IMR-90 (cell line): ENCODE data around the gene MFN1. TPM values are rescaled to one million over a fixed set of nuclear protein-coding genes. Genes with fewer than 3 reads are reported as not detected.

ENCODE experiments used
- ATAC-seq: fragments of 200-7000 bp; cut with Tn5 transposase; 2 replicates; pipeline ENCODE4 v1.9.1; 2020; ENCODE audit warnings: low read depth, mild to moderate bottlenecking, moderate library complexity
- BruUV-seq: library from RNA; stranded (reverse); fragments of 400-500 nt; replicated peaks from 2 replicates; lab custom pipeline; 2021; lab: Mats Ljungman, UMichigan
- CTCF ChIA-PET: fragments of 300-600 bp; formaldehyde crosslinking; extraction: SDS; loops from one replicate; lab custom pipeline; 2021; ENCODE audit warnings: antibody characterized with exemption; lab: Yijun Ruan, JAX
- POLR2A ChIA-PET: fragments of 300-600 bp; sonication (Branson Sonifier 250); formaldehyde crosslinking; loops from one replicate; lab custom pipeline; 2022; ENCODE audit warnings: antibody characterized with exemption; ENCODE audit not compliant: unreplicated experiment; lab: Charles Lee
- DNase-seq: peaks from one replicate; pipeline ENCODE4 v3.0.0; 2013
- H2AFZ ChIP-seq: replicated peaks from 2 replicates; pipeline ENCODE3; 2013; ENCODE audit warnings: low read length, mild to moderate bottlenecking; ENCODE audit not compliant: poor library complexity
- H2AK5ac ChIP-seq: 2 replicates; pipeline ENCODE4 v1.6.1; 2013; ENCODE audit warnings: low read depth, low read length, inconsistent platforms
- H2AK9ac ChIP-seq: replicated peaks from 2 replicates; pipeline ENCODE3; 2013; ENCODE audit warnings: mild to moderate bottlenecking, low read depth, low read length, moderate library complexity; ENCODE audit not compliant: poor library complexity
- H2BK120ac ChIP-seq: 2 replicates; pipeline ENCODE4 v1.6.1; 2013; ENCODE audit warnings: low read depth, low read length, inconsistent platforms
- H2BK15ac ChIP-seq: 3 replicates; pipeline ENCODE4 v1.6.1; 2013; ENCODE audit warnings: low read depth, low read length, inconsistent platforms
- H2BK20ac ChIP-seq: 2 replicates; pipeline ENCODE4 v1.6.1; 2013; ENCODE audit warnings: low read depth, mild to moderate bottlenecking, inconsistent platforms, low read length, moderate library complexity
- H2BK5ac ChIP-seq: 2 replicates; pipeline ENCODE4 v1.6.1; 2013; ENCODE audit warnings: mild to moderate bottlenecking, low read depth, low read length, inconsistent platforms; ENCODE audit not compliant: poor library complexity, severe bottlenecking
- H3K14ac ChIP-seq: replicated peaks from 2 replicates; pipeline ENCODE4 v1.6.1; 2013; ENCODE audit warnings: low read depth, low read length, inconsistent platforms
- H3K18ac ChIP-seq: 2 replicates; pipeline ENCODE4 v1.6.1; 2013; ENCODE audit warnings: low read depth, low read length, control low read depth
- H3K23ac ChIP-seq: 2 replicates; pipeline ENCODE4 v1.6.1; 2013; ENCODE audit warnings: low read depth, low read length, inconsistent platforms
- H3K27ac ChIP-seq: 2 replicates; pipeline ENCODE4 v1.5.1; 2013; ENCODE audit warnings: mild to moderate bottlenecking, control low read depth, low read length; ENCODE audit not compliant: insufficient read depth
- H3K27me3 ChIP-seq: 2 replicates; pipeline ENCODE4 v1.6.1; 2013; ENCODE audit warnings: low read length; ENCODE audit not compliant: control insufficient read depth, insufficient read depth
- H3K36me3 ChIP-seq: 2 replicates; pipeline ENCODE4 v1.6.1; 2013; ENCODE audit warnings: low read length, mixed read lengths; ENCODE audit not compliant: control insufficient read depth, insufficient read depth
- H3K4ac ChIP-seq: 2 replicates; pipeline ENCODE4 v1.6.1; 2013; ENCODE audit warnings: low read depth, low read length, inconsistent platforms
- H3K4me1 ChIP-seq: 2 replicates; pipeline ENCODE4 v1.6.1; 2013; ENCODE audit warnings: low read length, mixed read lengths; ENCODE audit not compliant: control insufficient read depth, insufficient read depth
- H3K4me2 ChIP-seq: 2 replicates; pipeline ENCODE4 v1.6.1; 2013; ENCODE audit warnings: low read depth, mild to moderate bottlenecking, control low read depth, low read length, moderate library complexity
- H3K4me3 ChIP-seq: 2 replicates; pipeline ENCODE4 v1.5.1; 2013; ENCODE audit warnings: low read depth, mild to moderate bottlenecking, control low read depth, low read length, moderate library complexity; ENCODE audit not compliant: insufficient read depth
- H3K56ac ChIP-seq: 2 replicates; pipeline ENCODE4 v1.6.1; 2013; ENCODE audit warnings: low read length, inconsistent platforms; ENCODE audit not compliant: insufficient read depth; ENCODE audit errors: extremely low read depth
- H3K79me1 ChIP-seq, 2 experiments: 2 replicates each; pipeline ENCODE4 v1.6.1; 2013; ENCODE audit warnings: low read length in 2 of 2, inconsistent platforms in 1 of 2, low read depth in 1 of 2
- H3K9ac ChIP-seq: 2 replicates; pipeline ENCODE4 v1.6.1; 2013; ENCODE audit warnings: low read depth, low read length, control low read depth
- H3K9me1 ChIP-seq: 2 replicates; pipeline ENCODE4 v1.6.1; 2013; ENCODE audit warnings: low read length, inconsistent platforms; ENCODE audit not compliant: insufficient read depth
- H3K9me3 ChIP-seq: 2 replicates; pipeline ENCODE4 v1.6.1; 2013; ENCODE audit warnings: low read length; ENCODE audit not compliant: control insufficient read depth, insufficient read depth
- H4K20me1 ChIP-seq: 2 replicates; pipeline ENCODE4 v1.6.1; 2013; ENCODE audit warnings: low read length, inconsistent platforms; ENCODE audit not compliant: insufficient read depth
- H4K5ac ChIP-seq: 2 replicates; pipeline ENCODE4 v1.6.1; 2013; ENCODE audit warnings: mild to moderate bottlenecking, low read depth, low read length, control low read depth
- H4K8ac ChIP-seq, 2 experiments: 2 replicates each; pipeline ENCODE4 v1.6.1; 2013; ENCODE audit warnings: low read depth in 2 of 2, low read length in 2 of 2, control low read depth in 1 of 2, inconsistent platforms in 1 of 2
- H4K91ac ChIP-seq: 2 replicates; pipeline ENCODE4 v1.6.1; 2013; ENCODE audit warnings: low read depth, low read length, inconsistent platforms; ENCODE audit not compliant: insufficient read depth
- BHLHE40 ChIP-seq: fragments of 150-350 bp; IDR thresholded peaks from 2 replicates; pipeline ENCODE4 v1.6.1; 2016; ENCODE audit warnings: mild to moderate bottlenecking, low read depth, low read length
- CEBPB ChIP-seq: IDR thresholded peaks from 2 replicates; pipeline ENCODE4 v1.6.1; 2012; ENCODE audit warnings: low read depth, low read length, improper control_type of control experiment
- CHD1 ChIP-seq: IDR thresholded peaks from 2 replicates; pipeline ENCODE4 v1.6.1; 2012; ENCODE audit warnings: low read depth, low read length, improper control_type of control experiment
- CTCF ChIP-seq: conservative IDR thresholded peaks from 2 replicates; pipeline ENCODE4 v1.5.1; 2012; ENCODE audit warnings: mild to moderate bottlenecking, low read depth, low read length, improper control_type of control experiment
- ELK1 ChIP-seq: fragments of 150-350 bp; IDR thresholded peaks from 2 replicates; pipeline ENCODE4 v1.6.1; 2016; ENCODE audit warnings: low read depth, mild to moderate bottlenecking, low read length, moderate library complexity, borderline replicate concordance
- FOS ChIP-seq: fragments of 150-350 bp; IDR thresholded peaks from 2 replicates; pipeline ENCODE4 v1.6.1; 2016; ENCODE audit warnings: low read depth, low read length
- NFE2L2 ChIP-seq: fragments of 150-350 bp; IDR thresholded peaks from 2 replicates; pipeline ENCODE4 v1.6.1; 2016; ENCODE audit warnings: low read depth, mild to moderate bottlenecking, low read length
- POLR2A ChIP-seq: IDR thresholded peaks from 2 replicates; pipeline ENCODE4 v1.6.1; 2012; ENCODE audit warnings: mild to moderate bottlenecking, low read depth, low read length
- RCOR1 ChIP-seq: IDR thresholded peaks from 2 replicates; pipeline ENCODE4 v1.6.1; 2012; ENCODE audit warnings: mild to moderate bottlenecking, low read length, improper control_type of control experiment; ENCODE audit not compliant: insufficient replicate concordance
- RFX5 ChIP-seq: IDR thresholded peaks from 2 replicates; pipeline ENCODE4 v1.8.0; 2012; ENCODE audit warnings: low read depth, mild to moderate bottlenecking, low read length, moderate library complexity
- WGBS, 2 experiments: methylation state at CpG; one replicate each; pipeline versions ENCODE4 v1.1.5 to v1.1.7; 2013; ENCODE audit warnings: missing lambda C conversion rate in 2 of 2; ENCODE audit not compliant: insufficient read length in 1 of 2; ENCODE audit errors: extremely low coverage in 2 of 2; 5-methylcytosine and 5-hydroxymethylcytosine counted together
- dilution Hi-C: fragments of 300-500 bp; cut with HindIII; formaldehyde crosslinking; loops from one replicate; pipeline ENCODE4 v1.14.3; 2018; ENCODE audit warnings: low sequenced_read_pairs; ENCODE audit not compliant: unreplicated experiment
- in situ Hi-C: fragments of 300-500 bp; cut with MboI; formaldehyde crosslinking; loops from 3 replicates; pipeline ENCODE4 v1.14.3; 2019; ENCODE audit warnings: low sequenced_read_pairs, inconsistent platforms, mixed read lengths
- intact Hi-C: fragments of 100-400 bp; cut with micrococcal nuclease; formaldehyde crosslinking; loops from 2 replicates; pipeline ENCODE4 v1.10.0; 2022
- polyA plus RNA-seq, 3 experiments: library from polyadenylated mRNA; depleted of rRNA; stranded (reverse); fragments of >200 nt; gene quantifications; 2 replicates each; pipeline ENCODE4 v1.2.3, GENCODE V29; 2012; ENCODE audit warnings: low replicate concordance in 1 of 3
- total RNA-seq: library from RNA; depleted of rRNA; stranded (reverse); fragments of >200 nt; gene quantifications from 2 replicates; pipeline ENCODE4 v1.2.3, GENCODE V29; 2012

Gene MFN1
- total and polyA plus RNA-seq, 2 of the 4 experiments (the other 2 are of a cell fraction), result 23.6 to 40.3 TPM

GRCh38 chr3:179391906-179392305, 44.4 kb downstream of the MFN1 start:
- dilution Hi-C loops, result no loop called here
- Histone ChIP-seq H3K9ac (no peak overlapping the region), H4K8ac (no peak overlapping the region), H3K9me3 (no peaks in the 10 kb centered on the region), H3K27me3 (no peaks in the 10 kb centered on the region), H3K14ac (no peak overlapping the region), H2AFZ (no peak overlapping the region), H3K79me1 (0 out of 4 replicates have a peak, but pooled peaks cover 0 to 3% of the 10 kb centered on the region in 2 experiments), H2AK5ac (no peak overlapping the region), H3K4ac (no peak overlapping the region), H3K56ac (no peak overlapping the region), H3K27ac (no peak overlapping the region), H4K20me1 (no peaks in the 10 kb centered on the region), H4K91ac (no peak overlapping the region), H2BK5ac (no peak overlapping the region), H3K4me3 (no peak overlapping the region), H2AK9ac (no peak overlapping the region), H4K5ac (no peak overlapping the region), H3K4me1 (peaks cover 2% of the 10 kb centered on the region; the same call in 1 of the 2 replicates), H3K23ac (no peak overlapping the region), H2BK20ac (no peak overlapping the region), H3K9me1 (no peaks in the 10 kb centered on the region), H3K4me2 (no peak overlapping the region), H2BK120ac (no peak overlapping the region), H3K18ac (no peak overlapping the region), H3K36me3 (peaks cover 12% of the 10 kb centered on the region), H2BK15ac (no peak overlapping the region)
- CTCF ChIA-PET, result interaction anchor here (0.6 kb wide), 1 partner anchor 40 kb away, joined by 3 read pairs; no protein-coding TSS in a partner anchor
- no peak for TF ChIP-seq CHD1
- TF ChIP-seq CTCF, result no peak
- TF ChIP-seq CEBPB, result no peak
- no peak for TF ChIP-seq RCOR1
- no peak for TF ChIP-seq ELK1
- TF ChIP-seq RFX5, result no peak
- no peak for TF ChIP-seq POLR2A
- no peak for TF ChIP-seq NFE2L2
- no peak for TF ChIP-seq FOS
- no peak for TF ChIP-seq BHLHE40
- ATAC-seq (no peak), DNase-seq (no peak)
- intact Hi-C loops, result loop anchor here (1.0 kb wide), 1 partner anchor 29 kb away; no protein-coding TSS in a partner anchor
- POLR2A ChIA-PET, result no interaction called here
- WGBS, 2 experiments, result no CpG with 5 or more reads among the region's 1 CpG
- in situ Hi-C loops, result no loop called here
- no TSS peak for BruUV-seq
